GM21367 (cell line): ENCODE data around the gene KCNJ2.

ENCODE experiments used
- ATAC-seq: cut with Tn5 transposase; IDR thresholded peaks from one replicate; pipeline ENCODE4 v1.9.1; 2021; ENCODE audit not compliant: unreplicated experiment

The KCNJ2 gene

DNA sequence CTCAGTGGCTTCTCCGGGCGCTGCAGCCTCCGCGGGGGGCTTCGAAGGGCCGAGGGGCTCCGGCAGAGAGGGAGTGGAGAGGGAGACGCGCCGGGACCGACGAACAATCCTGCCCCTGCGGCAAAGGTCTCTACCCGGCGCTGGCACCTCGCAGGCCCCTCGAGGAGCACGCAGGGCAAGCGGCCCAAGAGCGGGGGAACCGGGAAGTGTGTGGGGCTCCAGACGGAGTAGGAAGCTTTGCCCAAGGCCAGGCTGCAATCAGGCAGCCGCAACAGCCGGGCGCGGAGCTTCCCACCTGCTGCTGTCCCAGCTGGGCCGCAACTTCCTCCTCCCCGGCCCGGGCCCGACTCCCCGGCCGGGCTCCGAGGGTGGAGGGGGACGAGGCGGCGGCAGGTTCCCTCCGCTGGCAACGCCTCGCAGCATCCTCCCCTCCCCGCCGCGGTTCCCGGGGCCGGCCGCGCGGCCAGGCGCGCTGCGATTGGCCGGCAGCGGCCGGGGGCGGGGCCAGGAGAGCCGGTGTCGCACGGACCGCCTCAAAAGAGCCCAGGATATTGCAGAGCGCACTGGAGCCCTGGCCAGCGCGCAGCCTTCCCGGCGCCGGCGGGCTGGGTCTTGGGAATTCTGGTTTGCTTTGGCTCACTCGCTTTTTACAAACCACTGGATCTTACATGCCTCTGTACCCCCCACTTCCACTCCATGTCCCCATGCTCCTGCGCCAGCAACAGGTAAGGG is at the start of gene KCNJ2:
Gene KCNJ2, plus strand, starts transcription at position 556 of the 732 bp plus-strand sequence. CDS start 5,508 bp downstream, outside the sequence.
- peak; percentile 98 for ATAC-seq

DNA sequence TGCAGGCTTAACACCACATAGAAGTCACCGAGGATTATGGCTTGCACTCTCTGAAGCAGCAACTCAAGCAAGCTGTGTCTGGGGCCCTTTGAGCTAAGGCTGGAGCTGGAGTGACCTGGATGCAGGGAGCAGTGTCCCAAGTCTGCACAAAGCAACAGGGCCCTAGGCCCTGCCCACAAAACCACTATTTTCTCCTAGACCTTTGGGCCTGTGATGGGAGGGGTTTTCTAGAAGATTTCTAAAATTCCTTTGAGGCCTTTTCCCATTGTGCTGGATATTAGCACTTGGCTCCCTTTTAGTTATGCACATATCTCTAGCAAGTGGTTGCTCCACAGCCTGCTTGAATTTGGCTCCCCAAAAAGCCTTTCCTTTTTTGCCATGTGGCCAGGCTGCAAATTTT is 49.8 kb upstream of the KCNJ2 start:
- no peak for ATAC-seq

DNA sequence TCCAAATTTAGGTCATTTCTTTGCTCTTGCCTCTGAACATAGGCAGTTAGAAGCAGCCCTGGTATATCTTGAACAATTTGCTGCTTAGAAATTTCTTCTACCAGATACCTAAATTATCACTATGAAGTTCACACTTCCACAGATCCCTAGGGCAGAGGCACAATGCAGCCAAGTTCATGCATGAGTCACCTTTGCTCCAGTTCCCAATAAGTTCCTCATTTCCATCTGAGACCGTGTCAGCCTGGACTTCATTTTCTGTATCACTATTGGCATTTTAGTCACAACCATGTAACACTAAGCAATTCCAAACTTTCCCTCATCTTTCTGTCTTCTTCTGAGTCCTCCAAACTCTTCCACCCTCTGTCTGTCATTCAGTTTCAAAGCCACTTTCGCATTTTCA is 49.3 kb upstream of the KCNJ2 start:
- ATAC-seq, result no peak

DNA sequence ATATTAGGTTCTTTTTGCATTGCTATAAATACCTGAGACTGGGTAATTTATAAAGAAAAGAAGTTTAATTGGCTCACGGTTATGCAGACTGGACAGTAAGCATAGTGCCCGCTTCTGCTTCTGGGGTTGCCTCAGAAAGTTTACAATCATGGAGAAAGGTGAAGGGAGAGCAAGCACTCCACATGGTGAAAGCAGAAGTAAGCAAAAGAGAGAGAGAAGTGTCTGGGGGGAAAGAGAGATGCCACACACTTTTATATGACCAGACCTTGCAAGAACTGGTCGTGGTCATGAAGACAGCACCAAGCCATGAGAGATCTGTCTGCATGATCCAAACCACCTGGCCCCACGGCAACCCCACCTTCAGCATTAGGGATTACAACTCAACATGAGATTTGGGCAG is 48.9 kb upstream of the KCNJ2 start:
- no peak for ATAC-seq

DNA sequence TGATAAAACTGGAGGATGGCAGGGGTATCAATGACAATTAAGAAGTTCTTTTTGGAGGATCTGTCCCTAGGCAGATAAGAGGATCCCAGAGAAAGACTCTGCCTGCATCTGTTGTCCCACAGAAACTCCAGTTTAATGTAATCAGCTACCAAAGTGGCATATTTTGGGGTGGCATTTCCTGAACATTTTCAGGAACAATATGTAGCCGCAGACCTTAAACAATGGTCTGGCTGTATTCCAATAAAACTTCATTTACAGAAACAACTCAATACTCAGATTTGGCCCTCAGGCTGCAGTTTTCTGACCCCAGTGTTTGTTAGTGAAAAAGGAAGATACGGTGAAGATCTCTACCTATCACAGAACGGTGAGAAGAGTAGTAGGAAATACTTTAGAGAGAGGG is 48.2 kb upstream of the KCNJ2 start:
- no peak for ATAC-seq

GRCh38 chr17:70123193-70123592 is 46.1 kb upstream of the KCNJ2 start:
- ATAC-seq, result no peak

DNA sequence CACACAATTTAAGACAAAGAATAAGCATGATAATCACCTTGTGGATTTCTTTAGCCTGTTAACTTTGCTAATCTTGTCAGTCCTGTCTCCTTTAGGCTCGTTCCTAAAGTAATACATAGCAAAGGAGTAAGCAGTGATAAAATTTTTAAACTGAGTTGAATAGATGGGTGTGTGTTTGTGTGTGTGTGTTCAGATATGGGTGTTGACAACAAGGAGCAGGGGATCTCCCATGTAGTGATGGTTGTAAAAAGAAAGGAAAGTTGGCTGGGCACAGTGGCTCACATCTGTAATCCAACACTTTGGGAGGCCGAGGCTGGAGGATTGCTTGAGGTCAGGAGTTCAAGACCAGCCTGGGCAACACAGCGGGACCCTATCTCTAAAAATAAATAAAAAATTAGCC is 44.6 kb upstream of the KCNJ2 start:
- ATAC-seq, result no peak

- no peak for ATAC-seq
These were observed 42.0 kb upstream of the KCNJ2 start for GRCh38 chr17:70127221-70127873.

GRCh38 chr17:70128727-70129238 is 40.5 kb upstream of the KCNJ2 start:
- ATAC-seq, result no peak

- no peak for ATAC-seq
These were observed 39.0 kb upstream of the KCNJ2 start for GRCh38 chr17:70130289-70130688.

GRCh38 chr17:70132505-70132904 is 36.8 kb upstream of the KCNJ2 start:
- ATAC-seq, result no peak

- no peak for ATAC-seq
These were observed 35.3 kb upstream of the KCNJ2 start for GRCh38 chr17:70134042-70134441.

GRCh38 chr17:70134777-70135176 is 34.6 kb upstream of the KCNJ2 start:
- ATAC-seq, result no peak

GRCh38 chr17:70136131-70136530 is 33.2 kb upstream of the KCNJ2 start:
- no peak for ATAC-seq

GRCh38 chr17:70137451-70138230 is 31.7 kb upstream of the KCNJ2 start:
- peak; percentile 100 for ATAC-seq

- ATAC-seq, result no peak
These were observed 31.0 kb upstream of the KCNJ2 start for GRCh38 chr17:70138291-70138865.

DNA sequence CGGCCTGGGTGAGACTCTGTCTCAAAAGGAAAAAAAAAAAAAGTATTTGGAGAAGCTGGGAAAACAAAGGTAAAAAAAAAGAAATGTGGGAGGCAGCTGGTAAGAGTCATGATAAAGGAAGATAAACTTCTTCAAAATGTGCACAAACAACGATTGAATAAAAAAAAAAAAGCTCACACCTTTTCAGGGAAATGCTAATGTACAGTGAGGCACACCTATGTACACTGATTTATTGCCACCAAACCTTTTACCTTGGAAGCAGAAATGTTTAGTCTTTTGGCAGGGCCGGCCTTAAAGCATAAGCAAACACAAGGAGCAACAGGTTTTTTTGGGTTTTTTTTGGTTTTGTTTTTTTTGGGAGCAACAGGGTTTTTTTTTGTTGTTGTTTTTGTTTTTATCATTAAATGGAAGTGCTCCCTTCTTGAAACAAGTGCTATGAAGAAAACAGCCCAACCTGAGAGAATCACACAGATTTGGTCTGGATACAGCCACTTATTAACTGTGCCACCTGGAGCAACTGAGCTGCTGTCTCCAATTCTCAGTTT is 29.8 kb upstream of the KCNJ2 start:
- ATAC-seq, result no peak

DNA sequence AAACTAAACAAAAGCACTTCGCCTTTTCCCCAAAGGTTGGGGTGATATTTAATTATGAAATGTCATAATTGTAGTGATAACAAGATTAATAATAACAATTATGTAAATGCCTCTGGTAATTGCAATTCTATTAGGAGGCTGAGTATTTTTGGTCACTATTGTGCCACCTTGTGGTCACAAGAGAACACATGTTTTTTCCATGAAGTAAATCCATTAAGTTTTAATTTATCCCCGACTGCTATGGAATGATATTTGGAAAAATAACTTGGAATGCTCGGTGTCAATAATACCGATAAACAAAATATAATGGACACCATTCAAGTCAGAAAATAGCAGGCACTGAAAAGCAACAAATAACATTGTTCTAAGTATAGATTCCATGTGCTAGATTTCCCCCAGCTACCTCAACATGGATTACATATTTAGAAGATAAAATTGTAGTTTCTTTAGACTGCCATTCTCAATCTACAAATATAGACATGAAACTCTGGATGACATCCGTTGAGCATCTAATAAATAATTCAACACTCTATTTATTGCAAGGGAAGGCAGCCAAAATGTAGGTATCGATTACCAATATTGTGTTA is 25.0 kb upstream of the KCNJ2 start:
- no peak for ATAC-seq

DNA sequence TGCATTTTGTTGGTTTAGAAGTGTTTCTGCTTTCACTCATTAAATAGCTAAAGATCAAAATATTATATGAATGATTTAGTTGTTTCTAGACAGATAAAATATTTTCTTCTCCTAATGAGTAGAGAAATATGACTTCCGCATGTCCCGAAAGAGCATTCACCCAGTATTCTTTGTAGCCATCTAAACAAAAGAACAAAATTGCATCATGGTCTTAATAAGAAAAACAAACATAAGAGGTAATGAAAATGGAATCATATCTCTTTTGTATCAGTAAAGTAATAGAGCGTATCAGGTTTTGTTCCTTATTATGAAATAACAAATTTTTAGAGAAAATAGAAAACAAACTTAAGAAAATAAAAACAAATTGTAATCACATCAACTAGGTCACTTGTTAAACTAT is 16.1 kb upstream of the KCNJ2 start:
- ATAC-seq, result no peak

- ATAC-seq, result no peak
These were observed 12.2 kb upstream of the KCNJ2 start for GRCh38 chr17:70157151-70157550.

DNA sequence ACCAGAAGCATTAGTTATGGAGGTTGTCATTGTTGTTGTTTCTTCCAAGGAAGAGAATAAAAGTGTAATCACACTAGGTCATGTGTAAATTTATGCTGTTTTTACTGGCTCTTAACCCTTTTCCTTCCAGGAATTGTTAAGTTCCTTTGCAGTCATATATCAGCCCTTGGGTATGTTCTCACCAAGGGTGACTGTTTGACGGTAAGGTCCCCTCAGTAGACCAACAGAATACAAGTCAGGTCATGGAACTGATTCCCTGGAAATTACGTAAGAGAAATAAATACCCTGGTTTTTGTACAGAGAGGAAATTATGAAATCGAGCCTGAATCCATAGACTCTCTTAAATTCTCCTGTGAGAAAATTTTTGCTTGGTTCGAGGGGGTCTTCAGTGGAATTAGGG is 11.2 kb upstream of the KCNJ2 start:
- ATAC-seq, result no peak
